DOHH2 (cell line): ENCODE measurements around the gene PEDS1.

Experiments
- CTCF ChIP-seq: fragments of 200-600 bp; sonication (generic); IDR thresholded peaks from one replicate; pipeline ENCODE4 v1.5.1; 2014; ENCODE audit warnings: antibody characterized with exemption, mild to moderate bottlenecking, low read depth, low read length; ENCODE audit not compliant: poor library complexity, severe bottlenecking
- EZH2phosphoT487 ChIP-seq: fragments of 200-600 bp; sonication (generic); IDR thresholded peaks from 2 replicates; pipeline ENCODE4 v1.6.1; 2017; ENCODE audit warnings: borderline replicate concordance, mild to moderate bottlenecking, antibody characterized with exemption, low read length, moderate library complexity, mixed read lengths

GRCh38 chr20:50175938-50176933 is 22.7 kb upstream of the PEDS1 start:
- TF ChIP-seq CTCF (no peak), EZH2phosphoT487 (no peak)
